ENCODE data around the gene ME2.

GRCh38 chr18:50935493-50936191 is 56.7 kb downstream of the ME2 start:
- TF ChIP-seq, protein P1, sequence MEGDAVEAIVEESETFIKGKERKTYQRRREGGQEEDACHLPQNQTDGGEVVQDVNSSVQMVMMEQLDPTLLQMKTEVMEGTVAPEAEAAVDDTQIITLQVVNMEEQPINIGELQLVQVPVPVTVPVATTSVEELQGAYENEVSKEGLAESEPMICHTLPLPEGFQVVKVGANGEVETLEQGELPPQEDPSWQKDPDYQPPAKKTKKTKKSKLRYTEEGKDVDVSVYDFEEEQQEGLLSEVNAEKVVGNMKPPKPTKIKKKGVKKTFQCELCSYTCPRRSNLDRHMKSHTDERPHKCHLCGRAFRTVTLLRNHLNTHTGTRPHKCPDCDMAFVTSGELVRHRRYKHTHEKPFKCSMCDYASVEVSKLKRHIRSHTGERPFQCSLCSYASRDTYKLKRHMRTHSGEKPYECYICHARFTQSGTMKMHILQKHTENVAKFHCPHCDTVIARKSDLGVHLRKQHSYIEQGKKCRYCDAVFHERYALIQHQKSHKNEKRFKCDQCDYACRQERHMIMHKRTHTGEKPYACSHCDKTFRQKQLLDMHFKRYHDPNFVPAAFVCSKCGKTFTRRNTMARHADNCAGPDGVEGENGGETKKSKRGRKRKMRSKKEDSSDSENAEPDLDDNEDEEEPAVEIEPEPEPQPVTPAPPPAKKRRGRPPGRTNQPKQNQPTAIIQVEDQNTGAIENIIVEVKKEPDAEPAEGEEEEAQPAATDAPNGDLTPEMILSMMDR (IDR thresholded peaks at IDR 0.05), result no peak
- TF ChIP-seq POLR2A (IDR thresholded peaks at IDR 0.05), result no peak
